WTC11 (cell line): ENCODE measurements around the gene ARHGAP26.

Source experiments
- ATF3 ChIP-seq: sonication (generic); formaldehyde crosslinking; conservative IDR thresholded peaks from 2 replicates; pipeline ENCODE4 v1.8.1; 2022; ENCODE audit warnings: mild to moderate bottlenecking, missing genetic modification reagents
- CREB1 ChIP-seq: sonication (generic); formaldehyde crosslinking; IDR thresholded peaks from 2 replicates; pipeline ENCODE4 v1.8.0; 2023; ENCODE audit warnings: mild to moderate bottlenecking, missing genetic modification reagents
- CTCF ChIP-seq: fragments of 200-600 bp; IDR thresholded peaks from 2 replicates; pipeline ENCODE4 v1.8.0; 2022; ENCODE audit warnings: antibody characterized with exemption
- ETV6 ChIP-seq: sonication (generic); formaldehyde crosslinking; IDR thresholded peaks from 2 replicates; pipeline ENCODE4 v1.8.1; 2022; ENCODE audit warnings: mild to moderate bottlenecking, missing genetic modification reagents
- GABPB1 ChIP-seq: sonication (generic); formaldehyde crosslinking; IDR thresholded peaks from 2 replicates; pipeline ENCODE4 v1.8.1; 2023; ENCODE audit warnings: mild to moderate bottlenecking, missing genetic modification reagents
- NR1H2 ChIP-seq: sonication (generic); formaldehyde crosslinking; IDR thresholded peaks from 2 replicates; pipeline ENCODE4 v1.9.0; 2021; ENCODE audit warnings: mild to moderate bottlenecking, moderate library complexity, missing genetic modification reagents
- NR3C1 ChIP-seq: sonication (generic); formaldehyde crosslinking; conservative IDR thresholded peaks from 2 replicates; pipeline ENCODE4 v1.8.1; 2023; ENCODE audit warnings: low read depth, mild to moderate bottlenecking, missing genetic modification reagents
- SOX15 ChIP-seq: fragments of 250-450 bp; sonication (Bioruptor Pico); IDR thresholded peaks from 2 replicates; pipeline ENCODE4 v1.9.0; 2021; ENCODE audit warnings: mild to moderate bottlenecking
- TEAD4 ChIP-seq: sonication (generic); formaldehyde crosslinking; IDR thresholded peaks from 2 replicates; pipeline ENCODE4 v1.8.0; 2022; ENCODE audit warnings: mild to moderate bottlenecking, missing genetic modification reagents
- ZBTB43 ChIP-seq: sonication (generic); formaldehyde crosslinking; IDR thresholded peaks from 2 replicates; pipeline ENCODE4 v1.8.1; 2023; ENCODE audit warnings: mild to moderate bottlenecking, missing genetic modification reagents
- ZNF138 ChIP-seq: sonication (generic); formaldehyde crosslinking; conservative IDR thresholded peaks from 2 replicates; pipeline ENCODE4 v1.8.1; 2022; ENCODE audit warnings: mild to moderate bottlenecking, moderate library complexity, missing genetic modification reagents
- ZNF232 ChIP-seq: sonication (generic); formaldehyde crosslinking; IDR thresholded peaks from 2 replicates; pipeline ENCODE4 v1.8.0; 2022; ENCODE audit warnings: mild to moderate bottlenecking, missing genetic modification reagents
- ZNF416 ChIP-seq: fragments of 250-450 bp; sonication (Bioruptor Pico); IDR thresholded peaks from 2 replicates; pipeline ENCODE4 v1.9.0; 2021; ENCODE audit warnings: mild to moderate bottlenecking, inconsistent platforms
- ZSCAN18 ChIP-seq: fragments of 250-450 bp; sonication (Bioruptor Pico); IDR thresholded peaks from 2 replicates; pipeline ENCODE4 v2.1.2; 2022; ENCODE audit warnings: mild to moderate bottlenecking, moderate library complexity

- TF ChIP-seq CTCF (no peak), ZSCAN18 (CRISPR knock-in tag) (no peak), CREB1 (CRISPR knock-in tag) (no peak), ATF3 (CRISPR knock-in tag) (no peak), SOX15 (CRISPR knock-in tag) (no peak), ZNF416 (no peak), ETV6 (CRISPR knock-in tag) (no peak), ZNF138 (CRISPR knock-in tag) (no peak), ZNF232 (CRISPR knock-in tag) (no peak), NR3C1 (CRISPR knock-in tag) (no peak), GABPB1 (no peak), ZBTB43 (no peak), TEAD4 (CRISPR knock-in tag) (no peak), NR1H2 (CRISPR knock-in tag) (no peak)
These were observed 14.3 kb downstream of the ARHGAP26 start for GRCh38 chr5:142784401-142784955.
